Gastroesophageal sphincter (tissue), 3 donors: Measurements from ENCODE around the gene SHOX.

ENCODE experiments used
- EP300 ChIP-seq: sonication (generic); formaldehyde crosslinking; IDR thresholded peaks from one replicate; pipeline ENCODE4 v1.6.1; 2017; ENCODE audit warnings: antibody characterized with exemption, mild to moderate bottlenecking
- POLR2A ChIP-seq, 2 donors: fragments of 450-650 bp; IDR thresholded peaks; one replicate each; pipeline ENCODE4 v1.6.1; 2017; ENCODE audit warnings: antibody characterized with exemption in 2 of 2, mild to moderate bottlenecking in 2 of 2, moderate library complexity in 1 of 2
- POLR2AphosphoS5 ChIP-seq: sonication (generic); formaldehyde crosslinking; IDR thresholded peaks from one replicate; pipeline ENCODE4 v1.6.1; 2017; ENCODE audit warnings: antibody characterized with exemption
- TF ChIP-seq, protein P1 (sequence below), 4 experiments: fragments of 200-600 bp in 2 of 4; fragments of 450-650 bp in 2 of 4; sonication (generic) in 1 of 4; IDR thresholded peaks; one replicate each; pipeline ENCODE4 v1.5.1; 2017 to 2019; ENCODE audit warnings: antibody characterized with exemption in 4 of 4, mild to moderate bottlenecking in 2 of 4, moderate library complexity in 2 of 4

DNA sequence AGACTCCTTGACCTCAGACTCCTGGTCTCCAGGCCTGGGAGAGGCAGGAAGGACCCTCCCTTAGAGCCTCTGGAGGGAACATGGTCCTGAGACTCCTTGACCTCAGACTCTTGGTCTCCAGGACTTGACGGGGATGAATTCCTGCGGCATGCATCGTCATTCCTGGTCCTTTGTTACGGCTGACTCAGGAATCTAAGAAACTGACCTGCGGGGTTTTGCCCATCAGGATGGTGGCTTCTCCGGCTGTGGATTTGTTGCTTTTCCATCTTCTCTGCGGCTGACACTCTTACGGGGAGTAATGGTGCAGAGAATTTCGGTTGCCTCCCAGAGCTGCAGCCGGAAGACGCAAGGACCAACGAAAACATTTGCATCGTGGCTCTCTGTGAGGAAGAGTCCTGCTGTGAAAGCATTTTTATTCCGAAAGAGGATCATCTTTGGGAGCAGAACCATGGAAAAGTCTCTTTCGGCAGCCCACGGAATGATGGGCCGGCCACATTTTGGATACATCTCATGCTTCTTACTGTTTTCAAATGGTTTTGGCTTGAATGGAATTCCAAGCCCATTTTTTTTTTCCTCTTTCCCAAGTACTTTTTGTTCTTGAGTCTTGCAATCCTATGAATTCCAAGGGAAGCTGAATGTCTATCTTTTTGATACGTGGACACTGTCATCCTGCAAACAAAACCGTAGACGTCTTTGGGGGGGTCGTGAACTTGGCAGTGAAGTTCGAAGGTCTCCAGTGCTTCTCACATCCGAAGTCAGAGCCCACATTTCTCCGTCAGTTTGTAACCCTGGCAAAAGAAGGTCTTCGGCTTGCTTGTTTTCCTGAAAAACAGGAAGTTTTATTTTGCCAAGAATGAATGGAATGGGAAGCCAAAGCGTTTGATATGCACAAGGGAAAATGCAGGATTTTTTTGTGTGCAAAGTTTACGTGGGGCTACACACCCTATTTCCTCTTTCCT lies 36.5 kb downstream of the SHOX start:
- TF ChIP-seq, protein P1, sequence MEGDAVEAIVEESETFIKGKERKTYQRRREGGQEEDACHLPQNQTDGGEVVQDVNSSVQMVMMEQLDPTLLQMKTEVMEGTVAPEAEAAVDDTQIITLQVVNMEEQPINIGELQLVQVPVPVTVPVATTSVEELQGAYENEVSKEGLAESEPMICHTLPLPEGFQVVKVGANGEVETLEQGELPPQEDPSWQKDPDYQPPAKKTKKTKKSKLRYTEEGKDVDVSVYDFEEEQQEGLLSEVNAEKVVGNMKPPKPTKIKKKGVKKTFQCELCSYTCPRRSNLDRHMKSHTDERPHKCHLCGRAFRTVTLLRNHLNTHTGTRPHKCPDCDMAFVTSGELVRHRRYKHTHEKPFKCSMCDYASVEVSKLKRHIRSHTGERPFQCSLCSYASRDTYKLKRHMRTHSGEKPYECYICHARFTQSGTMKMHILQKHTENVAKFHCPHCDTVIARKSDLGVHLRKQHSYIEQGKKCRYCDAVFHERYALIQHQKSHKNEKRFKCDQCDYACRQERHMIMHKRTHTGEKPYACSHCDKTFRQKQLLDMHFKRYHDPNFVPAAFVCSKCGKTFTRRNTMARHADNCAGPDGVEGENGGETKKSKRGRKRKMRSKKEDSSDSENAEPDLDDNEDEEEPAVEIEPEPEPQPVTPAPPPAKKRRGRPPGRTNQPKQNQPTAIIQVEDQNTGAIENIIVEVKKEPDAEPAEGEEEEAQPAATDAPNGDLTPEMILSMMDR (IDR thresholded peaks at IDR 0.05): no peak
- TF ChIP-seq POLR2A (IDR thresholded peaks at IDR 0.05) (no peak), EP300 (no peak), POLR2AphosphoS5 (no peak)
